Measurements from ENCODE around the gene ZDHHC21.

- no peak for TF ChIP-seq SREBF2 (CRISPR knock-in tag; IDR thresholded peaks at IDR 0.05)
- TF ChIP-seq PCBP1 (IDR thresholded peaks at IDR 0.05; ENCODE audit: low read depth, low read length, poor library complexity, severe bottlenecking): no peak
- no peak for TF ChIP-seq KDM5B (IDR thresholded peaks at IDR 0.05; ENCODE audit: insufficient replicate concordance, low read depth, low read length)
- no peak for TF ChIP-seq POLR2A (conservative IDR thresholded peaks at IDR 0.05)
- no peak for TF ChIP-seq CTCF (IDR thresholded peaks at IDR 0.05 in 2 of 3, conservative IDR thresholded peaks at IDR 0.05 in 1 of 3; ENCODE audit: insufficient read depth in 2 of 3, low read depth in 1 of 3, low read length in 3 of 3)
- no peak for TF ChIP-seq SMAD1 (IDR thresholded peaks at IDR 0.05; ENCODE audit: low read depth, low read length, partially characterized antibody)
- TF ChIP-seq HINFP (tag; conservative IDR thresholded peaks at IDR 0.05; ENCODE audit: low read depth): no peak
- no peak for TF ChIP-seq MTA3 (IDR thresholded peaks at IDR 0.05; ENCODE audit: borderline replicate concordance)
- no peak for TF ChIP-seq ZNF589 (CRISPR knock-in tag; IDR thresholded peaks at IDR 0.05; ENCODE audit: low read depth)
- no peak for TF ChIP-seq ZFP36 (IDR thresholded peaks at IDR 0.05; ENCODE audit: low read depth, low read length, partially characterized antibody)
- no peak for TF ChIP-seq POLR2AphosphoS5 (IDR thresholded peaks at IDR 0.05; ENCODE audit: control insufficient read depth, insufficient read depth, low read depth, low read length)
- TF ChIP-seq PURB (CRISPR knock-in tag; IDR thresholded peaks at IDR 0.05; ENCODE audit: low read depth): no peak
- TF ChIP-seq, protein P1, sequence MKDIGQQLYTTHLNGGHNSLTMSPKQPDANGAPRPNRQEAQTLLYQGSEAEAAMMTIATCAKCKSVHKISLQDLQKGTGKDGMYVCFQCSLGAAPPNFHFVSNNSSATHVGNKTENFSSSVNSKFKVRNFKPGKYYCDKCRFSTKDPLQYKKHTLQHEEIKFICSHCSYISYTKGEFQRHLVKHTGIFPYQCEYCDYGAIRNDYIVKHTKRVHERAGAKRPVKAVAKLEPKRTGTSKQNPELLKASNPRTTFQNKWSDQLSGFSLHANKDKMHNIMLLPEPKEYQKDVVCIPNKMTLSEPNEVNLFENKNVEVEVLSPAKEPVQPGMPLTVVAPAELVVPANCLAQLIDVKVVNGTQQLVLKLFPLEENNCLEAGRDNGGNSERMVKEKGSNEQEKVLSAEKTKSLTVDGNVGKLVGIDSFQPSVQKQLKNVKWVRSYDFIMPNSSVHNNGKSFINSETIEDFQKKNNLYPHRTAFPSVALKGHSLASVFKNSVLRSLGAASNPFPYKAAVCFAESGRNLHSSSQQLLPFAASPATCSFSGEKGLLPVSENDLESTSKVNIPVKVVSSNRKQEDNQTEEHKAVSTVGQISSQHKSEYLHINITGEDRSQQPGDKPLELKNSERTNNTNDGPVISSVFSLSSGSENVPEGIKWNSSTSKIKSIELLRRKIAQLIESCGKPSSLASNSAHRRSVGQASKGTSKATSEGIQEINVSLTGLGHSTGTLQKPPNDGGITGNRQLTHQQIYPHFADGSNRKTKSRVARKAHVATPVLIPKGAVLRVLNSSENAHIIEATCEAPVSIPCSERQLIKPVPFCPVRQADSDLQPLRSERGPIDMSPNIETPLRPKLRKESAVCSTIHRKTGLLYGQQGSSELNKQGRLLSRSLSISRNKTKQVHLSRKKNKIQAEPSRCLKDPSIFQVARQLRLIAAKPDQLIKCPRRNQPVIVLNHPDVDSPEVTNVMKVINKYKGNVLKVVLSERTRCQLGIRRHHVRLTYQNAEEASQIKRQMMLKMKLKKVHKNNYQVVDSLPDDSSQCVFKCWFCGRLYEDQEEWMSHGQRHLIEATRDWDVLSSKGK (CRISPR knock-in tag; IDR thresholded peaks at IDR 0.05): no peak
Measured at GRCh38 chr9:14719231-14719923, 26.1 kb upstream of the ZDHHC21 start.

Data from K562 (cell line).